NT2/D1 (cell line): ENCODE measurements around the gene SLC12A8.

Source experiments
- SUZ12 ChIP-seq: IDR thresholded peaks from 2 replicates; pipeline ENCODE4 v1.6.1; 2011; ENCODE audit not compliant: insufficient read length, insufficient read depth; ENCODE audit errors: extremely low read depth
- YY1 ChIP-seq: IDR thresholded peaks from 2 replicates; pipeline ENCODE4 v1.6.1; 2011; ENCODE audit not compliant: insufficient read length, insufficient read depth

DNA sequence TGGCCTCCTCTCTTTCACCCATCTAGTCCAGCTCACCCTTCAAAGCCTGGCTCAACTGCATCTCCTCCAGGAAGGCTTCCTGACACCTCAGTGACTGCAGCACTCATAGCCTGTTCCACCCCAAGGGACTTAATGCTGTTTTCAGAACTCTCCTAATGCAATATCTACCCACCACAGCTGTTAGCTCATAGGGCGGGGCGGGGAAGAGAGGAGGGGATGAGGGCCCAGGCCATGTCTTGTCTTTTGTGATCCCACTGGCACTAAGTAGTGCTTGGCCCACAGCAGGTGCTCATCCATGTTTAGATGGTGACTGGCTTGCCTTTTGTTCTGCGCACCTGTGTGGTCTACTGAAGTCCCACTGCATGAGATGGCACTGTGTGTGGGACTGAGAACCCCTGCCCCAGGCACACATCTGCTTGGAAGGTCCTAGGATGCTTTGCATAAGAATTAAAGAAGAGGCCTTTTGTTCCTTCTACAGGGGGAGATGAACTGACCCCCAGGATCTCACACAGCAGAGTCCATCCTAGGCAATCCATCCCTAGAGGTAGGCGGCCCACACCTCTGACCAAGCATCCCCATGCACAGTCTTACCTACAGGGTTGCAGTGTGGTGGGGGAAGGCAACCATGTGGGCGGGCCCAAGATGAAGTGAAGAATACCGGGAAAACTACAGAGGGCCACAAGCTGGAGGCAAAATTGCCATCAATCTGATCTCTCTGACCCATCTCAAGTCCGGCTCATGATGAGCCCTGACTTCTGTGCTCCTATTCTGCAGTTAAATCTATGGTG, 23.0 kb downstream of the SLC12A8 start:
- no peak for TF ChIP-seq YY1
- no peak for TF ChIP-seq SUZ12
